A549 (cell line): ENCODE data around the gene BABAM1.

Experiments
- EHF ChIP-seq: fragments of 250-450 bp; sonication (Bioruptor Pico); IDR thresholded peaks from 2 replicates; pipeline ENCODE4 v1.5.0; 2020; ENCODE audit warnings: mild to moderate bottlenecking
- SMC3 ChIP-seq: fragments of >200 bp; sonication (Bioruptor Twin); formaldehyde crosslinking; IDR thresholded peaks from 3 replicates; pipeline ENCODE4 v1.6.1; 2018; ENCODE audit warnings: inconsistent platforms
- TFCP2L1 ChIP-seq: fragments of 250-450 bp; sonication (Bioruptor Pico); IDR thresholded peaks from 2 replicates; pipeline ENCODE4 v1.5.0; 2021; ENCODE audit warnings: mild to moderate bottlenecking
- TF ChIP-seq, protein P1 (sequence below): fragments of >200 bp; sonication (Bioruptor Twin); formaldehyde crosslinking; IDR thresholded peaks from 3 replicates; pipeline ENCODE4 v1.5.1; 2016

DNA sequence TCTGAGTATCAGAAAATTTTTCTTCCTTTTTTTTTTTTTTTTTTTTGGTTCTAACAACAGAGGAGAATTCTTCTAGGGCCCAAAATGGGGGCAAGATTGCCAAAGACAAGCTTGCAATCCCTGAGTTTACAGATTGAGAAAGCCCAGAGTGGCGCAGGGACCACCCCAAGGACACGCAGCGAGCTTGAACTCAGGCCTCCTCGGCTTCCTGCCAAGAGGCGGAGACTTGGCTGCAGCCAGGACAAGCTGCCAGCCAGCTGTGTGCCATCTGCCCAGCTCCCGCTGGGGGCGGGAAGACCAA lies 37.9 kb downstream of the BABAM1 start:
- TF ChIP-seq, protein P1, sequence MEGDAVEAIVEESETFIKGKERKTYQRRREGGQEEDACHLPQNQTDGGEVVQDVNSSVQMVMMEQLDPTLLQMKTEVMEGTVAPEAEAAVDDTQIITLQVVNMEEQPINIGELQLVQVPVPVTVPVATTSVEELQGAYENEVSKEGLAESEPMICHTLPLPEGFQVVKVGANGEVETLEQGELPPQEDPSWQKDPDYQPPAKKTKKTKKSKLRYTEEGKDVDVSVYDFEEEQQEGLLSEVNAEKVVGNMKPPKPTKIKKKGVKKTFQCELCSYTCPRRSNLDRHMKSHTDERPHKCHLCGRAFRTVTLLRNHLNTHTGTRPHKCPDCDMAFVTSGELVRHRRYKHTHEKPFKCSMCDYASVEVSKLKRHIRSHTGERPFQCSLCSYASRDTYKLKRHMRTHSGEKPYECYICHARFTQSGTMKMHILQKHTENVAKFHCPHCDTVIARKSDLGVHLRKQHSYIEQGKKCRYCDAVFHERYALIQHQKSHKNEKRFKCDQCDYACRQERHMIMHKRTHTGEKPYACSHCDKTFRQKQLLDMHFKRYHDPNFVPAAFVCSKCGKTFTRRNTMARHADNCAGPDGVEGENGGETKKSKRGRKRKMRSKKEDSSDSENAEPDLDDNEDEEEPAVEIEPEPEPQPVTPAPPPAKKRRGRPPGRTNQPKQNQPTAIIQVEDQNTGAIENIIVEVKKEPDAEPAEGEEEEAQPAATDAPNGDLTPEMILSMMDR, result no peak
- TF ChIP-seq EHF (CRISPR knock-in tag) (no peak), SMC3 (no peak), TFCP2L1 (CRISPR knock-in tag) (no peak)
